Parathyroid adenoma (tissue), 2 donors: ENCODE data around the gene KITLG.

ENCODE experiments used
- H2AFZ ChIP-seq: fragments of 300-600 bp; sonication (generic); one replicate; pipeline ENCODE4 v1.7.0; 2017; ENCODE audit warnings: antibody characterized with exemption, mild to moderate bottlenecking
- H3K27ac ChIP-seq: fragments of 300-600 bp; sonication (generic); one replicate; pipeline ENCODE4 v1.7.0; 2017
- H3K27me3 ChIP-seq: fragments of 300-600 bp; sonication (generic); one replicate; pipeline ENCODE4 v1.7.0; 2017; ENCODE audit warnings: low read length; ENCODE audit not compliant: control insufficient read depth, insufficient read depth
- H3K36me3 ChIP-seq: fragments of 300-600 bp; sonication (generic); one replicate; pipeline ENCODE4 v1.7.0; 2017; ENCODE audit warnings: low read length; ENCODE audit not compliant: control insufficient read depth, insufficient read depth
- H3K4me1 ChIP-seq: fragments of 300-600 bp; sonication (generic); one replicate; pipeline ENCODE4 v1.7.0; 2017; ENCODE audit warnings: control low read depth
- H3K4me2 ChIP-seq: fragments of 300-600 bp; sonication (generic); one replicate; pipeline ENCODE4 v1.7.0; 2017; ENCODE audit warnings: low read length
- H3K4me3 ChIP-seq: fragments of 300-600 bp; sonication (generic); one replicate; pipeline ENCODE4 v1.7.0; 2017; ENCODE audit warnings: low read depth, low read length
- H3K79me2 ChIP-seq: fragments of 300-600 bp; sonication (generic); one replicate; pipeline ENCODE4 v1.7.0; 2017; ENCODE audit warnings: control low read depth
- H3K9ac ChIP-seq: fragments of 300-600 bp; sonication (generic); one replicate; pipeline ENCODE4 v1.7.0; 2017; ENCODE audit warnings: mild to moderate bottlenecking
- H3K9me3 ChIP-seq: fragments of 300-600 bp; sonication (generic); one replicate; pipeline ENCODE4 v1.7.0; 2017; ENCODE audit warnings: low read length; ENCODE audit not compliant: control insufficient read depth
- CTCF ChIP-seq: fragments of 300-600 bp; sonication (generic); IDR thresholded peaks from one replicate; pipeline ENCODE4 v1.7.0; 2017; ENCODE audit warnings: antibody characterized with exemption, mild to moderate bottlenecking
- donor health status: primary hyperparathyroidism.

Gene KITLG

GRCh38 chr12:88505696-88506095 lies 74.6 kb downstream of the KITLG start:
- no peaks in the 10 kb centered on the region for H3K36me3 ChIP-seq
- H3K27ac ChIP-seq = no peak overlapping the region
- H3K27me3 ChIP-seq = no peaks in the 10 kb centered on the region

GRCh38 chr12:88503281-88503703 lies 77.0 kb downstream of the KITLG start:
- Histone ChIP-seq H3K36me3 (no peaks in the 10 kb centered on the region), H3K4me2 (no peak overlapping the region), H3K79me2 (no peaks in the 10 kb centered on the region), H3K9me3 (no peaks in the 10 kb centered on the region), H2AFZ (no peak overlapping the region), H3K4me1 (no peaks in the 10 kb centered on the region), H3K4me3 (no peak overlapping the region), H3K27ac (no peak overlapping the region), H3K9ac (no peak overlapping the region), H3K27me3 (no peaks in the 10 kb centered on the region)
- TF ChIP-seq CTCF = no peak

More at GRCh38 chr12:88505696-88506095, 74.6 kb downstream of the KITLG start:
- H3K4me1 ChIP-seq = no peaks in the 10 kb centered on the region
- no peaks in the 10 kb centered on the region for H3K9me3 ChIP-seq
- no peaks in the 10 kb centered on the region for H3K79me2 ChIP-seq
- H2AFZ ChIP-seq = no peak overlapping the region
- TF ChIP-seq CTCF = no peak
- H3K4me2 ChIP-seq = no peak overlapping the region
- no peak overlapping the region for H3K4me3 ChIP-seq
- no peak overlapping the region for H3K9ac ChIP-seq

- Histone ChIP-seq H3K4me1 (no peaks in the 10 kb centered on the region), H3K4me2 (no peak overlapping the region), H2AFZ (no peak overlapping the region), H3K9ac (no peak overlapping the region), H3K79me2 (no peaks in the 10 kb centered on the region), H3K36me3 (no peaks in the 10 kb centered on the region), H3K27me3 (no peaks in the 10 kb centered on the region), H3K4me3 (no peak overlapping the region), H3K9me3 (no peaks in the 10 kb centered on the region), H3K27ac (no peak overlapping the region)
- no peak for TF ChIP-seq CTCF
Observed at GRCh38 chr12:88501972-88502938, 78.0 kb downstream of the KITLG start.

GRCh38 chr12:88496891-88497371 lies 83.3 kb downstream of the KITLG start:
- TF ChIP-seq CTCF = no peak
- H3K4me3 ChIP-seq = no peak overlapping the region

More at GRCh38 chr12:88496891-88497371, 83.3 kb downstream of the KITLG start:
- Histone ChIP-seq H3K36me3 (no peaks in the 10 kb centered on the region), H3K9me3 (no peaks in the 10 kb centered on the region), H3K9ac (no peak overlapping the region), H2AFZ (no peak overlapping the region), H3K79me2 (no peaks in the 10 kb centered on the region), H3K4me2 (no peak overlapping the region), H3K27ac (no peak overlapping the region), H3K4me1 (no peaks in the 10 kb centered on the region), H3K27me3 (no peaks in the 10 kb centered on the region)
